ENCODE results near the gene INPP4B.
"Not testable (repeated sequence)": the region's sequence is repeated elsewhere in the genome, so short reads cannot be mapped to it uniquely, and the experiment has no call there.

INPP4B gene

GRCh38 chr4:142068304-142068703 lies 777.8 kb downstream of the INPP4B start:
- DNase-seq, result not testable (repeated sequence)

DNA sequence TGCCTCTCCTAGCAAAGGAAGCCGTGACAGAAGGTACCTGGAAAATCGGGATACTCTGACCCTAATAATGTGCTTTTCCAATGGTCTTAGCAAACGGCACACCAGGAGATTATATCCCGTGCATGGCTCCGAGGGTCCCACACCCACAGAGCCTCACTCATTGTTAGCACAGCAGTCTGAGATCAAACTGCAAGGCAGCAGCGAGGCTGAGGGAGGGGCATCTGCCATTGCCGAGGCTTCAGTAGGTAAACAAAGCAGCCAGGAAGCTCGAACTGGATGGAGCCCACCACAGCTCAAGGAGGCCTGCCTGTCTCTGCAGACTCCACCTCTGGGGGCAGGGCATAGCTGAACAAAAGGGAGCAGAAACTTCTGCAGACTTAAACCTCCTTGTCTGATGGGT lies 779.5 kb downstream of the INPP4B start:
- not testable (repeated sequence) for DNase-seq

DNA sequence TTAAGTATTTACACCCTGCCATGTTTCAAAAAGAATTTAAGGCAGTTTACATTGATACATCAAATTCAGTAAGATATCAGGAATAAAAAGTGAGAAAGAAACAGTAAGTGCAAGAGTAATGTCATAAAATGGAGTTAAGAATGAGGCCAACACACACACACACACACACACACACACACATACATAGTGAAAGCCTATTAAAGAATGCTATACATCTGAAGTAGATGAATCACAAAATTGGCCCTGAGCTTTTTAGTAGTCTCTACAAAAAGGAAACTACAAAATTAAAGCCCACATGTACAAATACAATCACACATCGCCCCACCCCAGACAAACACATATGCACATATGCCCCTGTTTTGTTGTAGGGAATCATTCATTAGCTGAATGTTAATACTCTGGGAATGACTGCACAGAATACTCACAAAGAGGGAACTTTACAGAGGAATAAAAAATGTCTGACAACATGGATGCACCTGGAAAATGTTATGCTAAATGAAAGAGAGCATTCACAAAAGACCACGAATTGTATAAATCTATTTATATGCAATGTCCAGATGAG lies 780.9 kb downstream of the INPP4B start:
- DNase-seq, result no peak

DNA sequence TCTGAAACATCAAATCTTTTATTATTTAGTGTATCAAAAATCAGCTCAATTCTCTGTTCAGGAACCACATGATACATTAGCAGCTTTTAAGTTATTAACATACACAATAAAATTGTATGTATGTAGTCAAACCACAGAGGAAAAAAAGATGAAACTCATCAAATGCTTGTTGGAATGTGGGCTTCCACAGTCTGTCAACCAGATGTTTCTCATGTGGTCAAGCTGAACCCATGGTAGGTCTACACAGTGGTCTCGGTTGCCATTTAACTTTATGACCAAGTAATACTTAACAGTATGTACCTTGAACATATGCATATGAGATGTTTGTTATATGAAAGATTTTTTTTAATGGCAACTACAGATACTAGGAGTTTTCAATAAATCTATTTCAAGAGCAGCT lies 781.9 kb downstream of the INPP4B start:
- no peak for DNase-seq

DNA sequence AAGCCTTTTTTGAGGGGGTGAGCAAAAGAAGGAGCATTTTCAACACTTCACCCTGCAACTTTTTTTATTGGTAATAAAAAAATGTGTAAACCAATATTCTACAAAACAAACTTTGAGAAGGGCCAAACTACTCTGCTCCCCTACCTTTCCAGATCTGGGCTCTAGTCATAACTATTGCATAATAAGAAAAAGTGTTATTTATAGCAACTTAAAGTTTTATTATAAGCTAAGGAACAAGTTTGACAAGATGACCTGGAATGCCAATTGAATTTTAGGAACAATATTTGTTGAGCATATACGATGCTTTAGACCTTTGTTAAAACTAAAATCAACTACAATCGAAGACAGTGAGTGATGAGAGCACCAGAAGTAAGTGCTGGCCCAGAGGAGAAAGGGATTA lies 800.1 kb downstream of the INPP4B start:
- no peak for DNase-seq

GRCh38 chr4:142044271-142044670 lies 801.8 kb downstream of the INPP4B start:
- no peak for DNase-seq

GRCh38 chr4:142043509-142043908 lies 802.6 kb downstream of the INPP4B start:
- DNase-seq, result no peak

DNA sequence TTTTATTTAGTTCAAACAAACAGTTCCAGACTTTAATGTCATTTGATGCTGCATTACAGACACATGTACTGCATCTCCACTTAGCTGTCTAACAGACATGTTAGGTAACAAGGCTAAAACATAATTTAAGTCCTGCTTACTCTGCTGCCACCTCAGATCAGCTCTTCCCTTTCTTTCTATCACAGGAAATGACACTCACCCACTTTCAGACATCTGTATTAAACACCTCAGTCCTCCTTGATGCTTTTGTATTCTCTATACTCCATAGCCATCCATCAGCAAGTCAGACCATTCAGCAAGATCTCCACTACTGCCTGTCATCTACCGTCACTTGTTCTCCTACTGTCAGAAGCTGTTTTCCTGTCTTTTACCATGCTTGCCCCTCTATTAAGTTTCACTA lies 804.3 kb downstream of the INPP4B start:
- DNase-seq, result no peak

- no peak for DNase-seq
Measured at GRCh38 chr4:142040043-142040442, 806.1 kb downstream of the INPP4B start.

- no peak for DNase-seq
Measured at GRCh38 chr4:142036795-142037583, 809.1 kb downstream of the INPP4B start.

GRCh38 chr4:142035566-142035965 lies 810.5 kb downstream of the INPP4B start:
- DNase-seq, result no peak

- no peak for DNase-seq
Measured at GRCh38 chr4:142034101-142034500, 812.0 kb downstream of the INPP4B start.

GRCh38 chr4:142030010-142030409 lies 816.1 kb downstream of the INPP4B start:
- no peak for DNase-seq

DNA sequence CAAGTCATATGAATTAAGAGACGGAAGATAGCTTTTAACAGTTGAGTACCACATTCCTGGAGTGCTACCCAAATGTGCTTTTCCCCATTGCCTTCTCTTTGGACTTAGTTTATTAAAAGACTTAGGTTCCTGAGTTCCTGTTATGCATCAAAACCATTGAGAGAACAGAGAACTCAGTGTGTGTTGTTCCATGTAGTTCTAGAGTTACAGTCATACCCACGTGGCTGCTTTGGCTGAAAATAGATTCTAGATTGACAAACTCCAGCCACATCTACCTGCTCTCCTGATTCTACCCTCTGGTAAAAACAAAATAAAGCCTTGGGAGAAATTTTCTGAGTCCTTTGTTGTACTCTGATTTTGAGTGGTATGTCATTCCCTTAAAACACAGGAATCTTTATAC lies 824.3 kb downstream of the INPP4B start:
- DNase-seq, result no peak

GRCh38 chr4:142021181-142021580 lies 824.9 kb downstream of the INPP4B start:
- DNase-seq, result no peak

DNA sequence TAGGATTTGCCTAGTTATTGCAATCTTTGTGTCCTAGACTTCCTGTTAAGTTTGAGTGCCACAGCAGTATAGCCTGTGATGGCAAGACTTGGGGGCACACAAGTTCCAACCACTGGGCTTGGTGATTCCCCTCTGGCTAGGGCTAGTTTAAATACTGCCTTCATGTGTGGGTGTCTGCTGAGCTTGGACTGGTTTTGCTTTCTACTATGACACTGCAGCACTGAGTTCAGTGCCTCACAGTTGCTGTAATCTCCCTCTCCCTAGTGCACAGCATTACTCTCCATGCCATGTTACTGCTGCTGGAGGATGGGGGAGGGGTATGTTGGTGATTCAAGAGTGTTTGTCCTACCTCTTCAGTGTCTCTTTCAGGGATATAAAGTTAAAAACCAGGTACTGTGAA lies 830.1 kb downstream of the INPP4B start:
- DNase-seq, result no peak

DNA sequence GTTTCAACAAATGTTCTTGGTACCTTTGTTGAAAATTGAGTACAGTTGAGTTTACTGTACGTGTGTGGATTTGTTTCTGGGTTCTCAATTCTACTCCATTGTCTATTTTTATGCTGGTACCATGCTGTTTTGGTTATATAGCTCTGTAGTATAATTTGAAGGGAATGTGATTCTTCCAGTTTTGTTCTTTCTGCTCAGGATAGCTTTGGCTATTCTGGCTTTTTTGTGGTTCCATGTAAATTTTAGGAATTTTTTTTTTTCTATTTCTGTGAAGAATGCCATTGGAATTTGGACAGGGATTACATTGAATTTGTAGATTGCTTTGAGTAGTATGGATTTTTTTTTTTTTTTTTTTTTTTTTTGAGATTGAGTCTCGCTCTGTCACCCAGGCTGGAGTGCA lies 836.4 kb downstream of the INPP4B start:
- no peak for DNase-seq

DNA sequence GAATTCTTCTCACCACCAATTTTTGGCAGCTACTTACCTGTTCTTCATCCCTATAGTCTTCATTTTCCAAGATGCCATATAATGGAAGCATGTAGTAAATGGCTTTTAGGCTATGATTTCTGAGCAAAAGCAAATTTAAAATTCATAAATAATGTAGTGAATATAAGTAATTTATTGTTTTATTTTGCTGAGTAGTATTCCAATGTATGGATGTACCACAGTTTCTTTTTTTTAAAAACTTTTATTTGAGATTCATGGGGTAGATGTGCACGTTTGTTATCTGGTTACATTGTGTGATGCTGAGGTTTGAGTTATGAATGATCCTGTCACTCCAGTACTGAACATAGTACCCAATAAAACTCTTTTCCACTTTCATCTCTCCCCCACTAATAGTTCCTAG lies 840.6 kb downstream of the INPP4B start:
- no peak for DNase-seq

- no peak for DNase-seq
Measured at GRCh38 chr4:141999446-142000143, 846.5 kb downstream of the INPP4B start.

DNA sequence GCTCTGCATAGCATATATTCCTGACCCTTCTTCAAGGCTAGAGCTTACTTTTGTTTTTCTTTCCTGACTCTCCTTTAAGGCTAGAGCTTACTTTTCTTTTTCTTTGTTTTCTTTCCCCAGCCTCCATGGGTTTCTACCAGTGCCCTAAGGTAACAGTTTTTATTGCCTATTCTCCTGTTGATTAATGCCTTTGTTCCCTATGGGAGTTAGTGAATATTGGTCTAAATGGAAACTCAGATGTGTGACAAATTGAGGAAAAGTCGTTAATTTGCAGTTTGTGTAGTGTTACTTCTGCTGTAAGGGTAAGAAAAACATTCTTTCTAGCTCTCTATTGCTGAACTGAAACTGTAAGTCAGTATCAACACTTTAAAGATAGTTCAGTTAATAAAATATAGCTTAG lies 851.0 kb downstream of the INPP4B start:
- no peak for DNase-seq

DNA sequence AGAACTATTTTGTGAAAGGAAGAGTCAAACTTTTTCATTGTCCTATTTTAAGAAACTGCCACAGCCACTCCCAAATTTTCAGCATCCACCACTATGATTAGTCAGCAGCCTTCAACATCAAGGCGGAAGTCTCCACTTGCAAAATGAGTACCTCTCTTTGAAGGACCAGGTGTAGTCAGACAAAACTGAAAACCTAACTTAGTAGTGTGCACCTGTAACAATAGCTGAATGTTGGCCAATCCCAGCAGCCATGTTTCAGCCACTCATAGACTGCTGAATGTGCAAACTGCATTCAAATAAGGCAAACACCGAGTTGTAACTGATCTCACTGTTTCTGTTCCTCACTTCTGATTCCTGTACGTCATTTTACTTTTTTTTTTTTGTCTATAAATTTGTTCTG lies 868.7 kb downstream of the INPP4B start:
- no peak for DNase-seq

Data from C1 segment of cervical spinal cord (tissue), 14 donors.